OCI-M1 (cell line): ENCODE measurements around the gene MPP7.

Source experiments
- DNase-seq: peaks from one replicate; lab custom pipeline; 2025; lab: John Stamatoyannopoulos, UW

MPP7 gene

GRCh38 chr10:28305553-28305952, 2.7 kb upstream of the MPP7 start:
- no peak for DNase-seq

GRCh38 chr10:28304032-28304571, 1.2 kb upstream of the MPP7 start:
- no peak for DNase-seq

GRCh38 chr10:28302012-28302637, 739 bp downstream of the MPP7 start:
- DNase-seq = peak; percentile 80

GRCh38 chr10:28300027-28300426, 2.8 kb downstream of the MPP7 start:
- DNase-seq = peak; percentile 38

GRCh38 chr10:28298951-28299350, 3.9 kb downstream of the MPP7 start:
- no peak for DNase-seq

GRCh38 chr10:28296023-28296422, 6.8 kb downstream of the MPP7 start:
- no peak for DNase-seq

GRCh38 chr10:28295336-28295735, 7.5 kb downstream of the MPP7 start:
- no peak for DNase-seq

GRCh38 chr10:28294809-28295208, 8.1 kb downstream of the MPP7 start:
- DNase-seq = no peak

GRCh38 chr10:28294169-28294532, 8.7 kb downstream of the MPP7 start:
- no peak for DNase-seq

GRCh38 chr10:28293236-28294168, 9.4 kb downstream of the MPP7 start:
- DNase-seq = no peak

GRCh38 chr10:28291881-28292297, 11.0 kb downstream of the MPP7 start:
- no peak for DNase-seq

GRCh38 chr10:28285816-28286215, 17.0 kb downstream of the MPP7 start:
- no peak for DNase-seq

GRCh38 chr10:28284126-28284525, 18.7 kb downstream of the MPP7 start:
- DNase-seq = no peak

- DNase-seq = no peak
Observed at GRCh38 chr10:28283251-28283650, 19.6 kb downstream of the MPP7 start.

- no peak for DNase-seq
Observed at GRCh38 chr10:28282336-28282735, 20.5 kb downstream of the MPP7 start.

- no peak for DNase-seq
Observed at GRCh38 chr10:28281726-28282315, 21.0 kb downstream of the MPP7 start.

GRCh38 chr10:28280652-28281051, 22.2 kb downstream of the MPP7 start:
- no peak for DNase-seq

GRCh38 chr10:28279878-28280277, 23.0 kb downstream of the MPP7 start:
- DNase-seq = no peak

GRCh38 chr10:28278842-28279241, 24.0 kb downstream of the MPP7 start:
- no peak for DNase-seq

- no peak for DNase-seq
Observed at GRCh38 chr10:28276384-28276783, 26.5 kb downstream of the MPP7 start.

GRCh38 chr10:28274475-28274874, 28.4 kb downstream of the MPP7 start:
- DNase-seq = no peak

GRCh38 chr10:28273343-28273742, 29.5 kb downstream of the MPP7 start:
- no peak for DNase-seq
